ENCODE measurements around the gene FOXC1.

The FOXC1 gene

DNA sequence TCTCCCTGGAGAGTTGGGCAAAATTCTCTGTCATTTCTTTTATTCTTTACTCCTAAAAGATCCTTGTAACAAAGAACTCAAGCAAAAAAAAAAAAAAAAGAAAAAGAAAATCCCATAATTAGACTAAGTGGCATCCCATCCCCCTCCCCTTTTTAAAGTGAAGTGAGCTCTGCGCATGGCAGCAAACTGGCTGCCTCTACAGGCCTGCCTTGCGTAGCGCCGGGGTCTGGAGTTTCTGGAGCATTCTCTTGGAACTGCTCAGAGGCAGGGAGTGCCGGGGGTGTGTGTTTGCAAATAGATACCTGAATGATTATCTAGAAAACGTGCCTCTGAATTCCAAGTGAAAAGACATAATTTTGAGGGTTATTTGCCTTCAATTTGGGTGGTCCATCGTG lies 48.1 kb downstream of the FOXC1 start:
- Histone ChIP-seq H3K27ac (ENCODE audit: low read depth, low read length) (no peak overlapping the region), H3K27me3 (ENCODE audit: control insufficient read depth, insufficient read depth, low read length) (no peaks in the 10 kb centered on the region), H3K9ac (ENCODE audit: low read length) (no peak overlapping the region), H3K36me3 (ENCODE audit: control insufficient read depth, insufficient read depth, low read length) (no peaks in the 10 kb centered on the region), H3K4me3 (ENCODE audit: low read depth, low read length) (no peak overlapping the region), H3K9me3 (ENCODE audit: control insufficient read depth, insufficient read depth, low read depth, low read length) (no peaks in the 10 kb centered on the region), H3K4me1 (ENCODE audit: control insufficient read depth, insufficient read depth, low read length) (no peaks in the 10 kb centered on the region)

DNA sequence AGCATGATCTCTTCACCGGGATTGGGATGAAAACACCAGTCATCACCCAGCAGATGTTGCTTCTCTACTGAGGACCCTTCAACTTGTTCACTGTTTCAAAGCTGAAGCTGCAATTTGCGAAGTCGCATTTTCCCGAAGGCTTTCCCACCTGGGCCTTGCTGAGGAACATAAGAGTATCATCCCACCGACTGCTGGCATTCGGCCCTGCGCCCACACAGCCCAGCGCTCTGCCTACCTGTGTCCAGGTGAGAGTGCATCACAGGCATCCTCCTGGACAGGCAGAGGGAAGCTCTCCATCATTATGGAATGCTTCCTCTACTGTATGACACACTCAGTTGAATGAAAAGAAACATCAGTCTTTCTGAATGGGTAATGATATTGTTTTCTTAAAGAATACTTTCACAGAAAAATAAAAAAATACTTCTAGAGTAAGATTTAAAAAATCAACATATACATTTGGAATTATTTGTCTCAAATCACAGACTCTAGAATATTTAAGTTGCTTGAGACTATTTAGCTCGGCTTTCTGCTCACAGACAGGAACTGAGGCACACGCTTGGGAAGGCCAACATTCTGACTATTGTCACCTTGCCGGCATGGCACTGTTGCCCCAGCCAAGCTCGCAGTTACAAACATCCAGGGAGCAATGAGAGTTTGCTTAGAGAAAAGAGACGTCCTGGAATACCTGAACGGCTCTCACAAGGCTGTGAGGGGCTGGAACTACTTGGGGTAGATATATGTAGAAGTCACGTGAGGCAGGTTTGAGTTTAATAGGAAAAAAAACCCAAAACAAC lies 48.7 kb downstream of the FOXC1 start:
- Histone ChIP-seq H3K36me3 (ENCODE audit: control insufficient read depth, insufficient read depth, low read length) (no peaks in the 10 kb centered on the region), H3K27me3 (ENCODE audit: control insufficient read depth, insufficient read depth, low read length) (no peaks in the 10 kb centered on the region), H3K27ac (ENCODE audit: low read depth, low read length) (no peak overlapping the region), H3K4me3 (ENCODE audit: low read depth, low read length) (no peak overlapping the region), H3K9ac (ENCODE audit: low read length) (no peak overlapping the region), H3K4me1 (ENCODE audit: control insufficient read depth, insufficient read depth, low read length) (no peaks in the 10 kb centered on the region), H3K9me3 (ENCODE audit: control insufficient read depth, insufficient read depth, low read depth, low read length) (no peaks in the 10 kb centered on the region)

DNA sequence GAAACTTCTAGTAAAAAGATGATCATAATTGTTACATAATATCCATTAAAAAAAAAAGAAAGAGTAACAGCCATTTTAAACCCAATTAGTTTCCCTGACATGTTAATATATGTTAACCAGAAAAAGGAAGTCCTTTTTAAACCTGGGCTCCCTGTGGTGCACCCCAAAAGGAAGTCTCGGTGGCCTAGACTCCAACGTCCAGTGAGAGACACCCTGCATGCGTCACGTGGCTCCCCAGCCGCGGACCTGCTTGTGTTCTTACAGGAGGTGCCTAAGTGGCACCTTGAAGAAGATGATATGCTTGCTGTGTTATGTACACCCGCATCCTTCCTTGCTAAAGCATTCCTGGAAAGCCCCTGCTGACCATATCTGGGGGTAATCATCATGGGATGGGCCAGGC lies 50.1 kb downstream of the FOXC1 start:
- Histone ChIP-seq H3K9ac (ENCODE audit: low read length) (no peak overlapping the region), H3K4me1 (ENCODE audit: control insufficient read depth, insufficient read depth, low read length) (no peaks in the 10 kb centered on the region), H3K36me3 (ENCODE audit: control insufficient read depth, insufficient read depth, low read length) (no peaks in the 10 kb centered on the region), H3K27ac (ENCODE audit: low read depth, low read length) (no peak overlapping the region), H3K9me3 (ENCODE audit: control insufficient read depth, insufficient read depth, low read depth, low read length) (no peaks in the 10 kb centered on the region), H3K4me3 (ENCODE audit: low read depth, low read length) (no peak overlapping the region), H3K27me3 (ENCODE audit: control insufficient read depth, insufficient read depth, low read length) (no peaks in the 10 kb centered on the region)

DNA sequence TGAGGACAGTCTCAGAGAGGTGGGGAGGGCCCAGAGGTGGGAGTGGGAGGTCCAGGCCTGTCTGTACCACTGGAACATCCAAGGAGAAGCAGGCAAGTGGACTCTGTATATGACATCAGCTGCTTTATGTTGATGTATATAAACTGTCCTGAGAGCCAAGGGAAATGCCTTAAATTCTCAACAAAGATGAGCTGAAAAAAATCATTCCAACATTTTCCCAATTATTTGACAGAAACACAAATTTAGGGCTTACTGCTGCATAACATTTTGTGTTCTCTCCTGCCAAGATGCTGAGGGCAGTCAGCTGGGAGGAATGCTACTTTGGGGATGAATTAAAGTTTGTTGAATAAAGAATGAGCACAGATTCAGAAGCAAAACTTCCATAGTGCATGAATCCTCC lies 52.8 kb downstream of the FOXC1 start:
- no peaks in the 10 kb centered on the region for H3K27me3 ChIP-seq (ENCODE audit: control insufficient read depth, insufficient read depth, low read length)
- no peaks in the 10 kb centered on the region for H3K9me3 ChIP-seq (ENCODE audit: control insufficient read depth, insufficient read depth, low read depth, low read length)
- no peak overlapping the region for H3K9ac ChIP-seq (ENCODE audit: low read length)
- H3K36me3 ChIP-seq (ENCODE audit: control insufficient read depth, insufficient read depth, low read length), result no peaks in the 10 kb centered on the region
- H3K27ac ChIP-seq (ENCODE audit: low read depth, low read length), result no peak overlapping the region
- H3K4me1 ChIP-seq (ENCODE audit: control insufficient read depth, insufficient read depth, low read length), result no peaks in the 10 kb centered on the region
- H3K4me3 ChIP-seq (ENCODE audit: low read depth, low read length), result no peak overlapping the region
